ENCODE measurements around the gene TXNDC15. TPM values are rescaled to one million over a fixed set of nuclear protein-coding genes. Genes with fewer than 3 reads are reported as not detected.

TXNDC15 gene
- total RNA-seq, 1 experiment from 2014 or later: 31.3 TPM

- Histone ChIP-seq H2BK15ac (ENCODE audit: low read depth, low read length) (no peak overlapping the region), H3K4me2 (ENCODE audit: insufficient read depth, insufficient read length, low read length) (no peak overlapping the region), H4K91ac (ENCODE audit: insufficient read length, low read depth, low read length) (no peak overlapping the region), H3K14ac (ENCODE audit: insufficient read depth, low read length) (no peak overlapping the region), H3K27ac (ENCODE audit: insufficient read length, low read depth, low read length) (no peak overlapping the region), H3K79me2 (ENCODE audit: insufficient read depth, low read length) (no peaks in the 10 kb centered on the region; the same call in 1 of the 2 replicates), H2BK12ac (ENCODE audit: insufficient read length, low read depth, low read length) (no peak overlapping the region), H3T11ph (ENCODE audit: low read length) (no peak overlapping the region), H2BK120ac (ENCODE audit: low read depth, low read length, poor library complexity, severe bottlenecking) (no peak overlapping the region), H3K27me3 (ENCODE audit: insufficient read depth, low read length) (no peaks in the 10 kb centered on the region), H4K8ac (replicated peaks; ENCODE audit: insufficient read length, low read depth, low read length) (no peak overlapping the region), H3K23me2 (ENCODE audit: insufficient read length, low read depth, low read length, poor library complexity, severe bottlenecking) (no peaks in the 10 kb centered on the region), H2BK20ac (ENCODE audit: low read depth, low read length, poor library complexity, severe bottlenecking) (no peak overlapping the region), H2BK5ac (ENCODE audit: insufficient read length, low read length) (no peak overlapping the region), H3K18ac (ENCODE audit: insufficient read length, low read depth, low read length) (no peak overlapping the region), H3K9me3 (ENCODE audit: control insufficient read depth, low read depth, low read length) (no peaks in the 10 kb centered on the region), H3K4ac (ENCODE audit: low read depth, low read length) (no peak overlapping the region), H3K4me1 (ENCODE audit: insufficient read depth, low read length) (no peaks in the 10 kb centered on the region), H3K56ac (ENCODE audit: insufficient read length, low read depth, low read length) (no peak overlapping the region), H2AFZ (ENCODE audit: low read length) (no peak overlapping the region), H3K9ac (ENCODE audit: extremely low read depth, insufficient read length, low read length) (no peak overlapping the region), H2AK5ac (ENCODE audit: insufficient read length, low read length) (no peak overlapping the region), H4K5ac (ENCODE audit: insufficient read length, low read depth, low read length) (no peak overlapping the region), H4K20me1 (ENCODE audit: control insufficient read depth, insufficient read depth, insufficient read length) (no peaks in the 10 kb centered on the region), H3K23ac (ENCODE audit: insufficient read length, low read depth, low read length) (no peak overlapping the region), H3K79me1 (ENCODE audit: insufficient read depth, low read depth, low read length, poor library complexity, severe bottlenecking) (no peaks in the 10 kb centered on the region)
- Mint-ChIP-seq H3K9me3 (no peaks in the 10 kb centered on the region), H3K36me3 (ENCODE audit: insufficient read depth in 1 of 3, low read depth in 3 of 3) (peaks cover 0 to 19% (median 0%) of the 10 kb centered on the region in 3 experiments; a peak in 2 of 7 replicates), H3K27ac (no peak overlapping the region), H3K4me3 (no peak overlapping the region), H3K4me1 (peaks cover 5 to 7% of the 10 kb centered on the region in 2 experiments), H3K27me3 (ENCODE audit: low read depth) (no peaks in the 10 kb centered on the region)
- no CpG with 5 or more reads among the region's 5 CpGs for WGBS (ENCODE audit: extremely low coverage, insufficient read length, low lambda C conversion rate)
- no peak for DNase-seq
- TF ChIP-seq CTCF (conservative IDR thresholded peaks at IDR 0.05): no peak
These were observed 60.0 kb downstream of the TXNDC15 start for GRCh38 chr5:134934202-134934601.
